Calu3 (cell line): ENCODE results near the gene TMIE. TPM values are rescaled to one million over a fixed set of nuclear protein-coding genes. Genes with fewer than 3 reads are reported as not detected.

ENCODE experiments used
- BruUV-seq: library from RNA; stranded (reverse); fragments of 400-500 nt; replicated peaks from 2 replicates; lab custom pipeline; 2021; lab: Mats Ljungman, UMichigan
- CTCF ChIA-PET: fragments of 300-600 bp; sonication (Branson Sonifier 250); formaldehyde crosslinking; loops from one replicate; lab custom pipeline; 2022; ENCODE audit warnings: antibody characterized with exemption; lab: Charles Lee
- DNase-seq: peaks from one replicate; pipeline ENCODE4 v3.0.0; 2022
- H3K27ac Mint-ChIP-seq: one replicate; pipeline ENCODE4 v1.8.0; 2022; ENCODE audit warnings: mixed read lengths; ENCODE audit not compliant: unreplicated experiment
- H3K27me3 Mint-ChIP-seq: one replicate; pipeline ENCODE4 v1.8.0; 2022; ENCODE audit warnings: mixed read lengths; ENCODE audit not compliant: unreplicated experiment
- H3K36me3 Mint-ChIP-seq: one replicate; pipeline ENCODE4 v1.8.0; 2022; ENCODE audit warnings: mild to moderate bottlenecking, moderate library complexity, mixed read lengths; ENCODE audit not compliant: insufficient read depth, unreplicated experiment
- H3K4me1 Mint-ChIP-seq: one replicate; pipeline ENCODE4 v1.8.0; 2022; ENCODE audit warnings: mild to moderate bottlenecking, low read depth, mixed read lengths; ENCODE audit not compliant: unreplicated experiment
- H3K4me3 Mint-ChIP-seq: one replicate; pipeline ENCODE4 v1.8.0; 2022; ENCODE audit warnings: mild to moderate bottlenecking, low read depth, moderate library complexity, mixed read lengths; ENCODE audit not compliant: unreplicated experiment
- H3K9me3 Mint-ChIP-seq: one replicate; pipeline ENCODE4 v1.8.0; 2022; ENCODE audit warnings: low read depth, mixed read lengths; ENCODE audit not compliant: unreplicated experiment
- CTCF ChIP-seq: fragments of 200-600 bp; IDR thresholded peaks from one replicate; pipeline ENCODE4 v1.8.0; 2022; ENCODE audit warnings: antibody characterized with exemption; ENCODE audit not compliant: unreplicated experiment
- intact Hi-C: fragments of 100-400 bp; cut with micrococcal nuclease; formaldehyde crosslinking; loops from one replicate; pipeline ENCODE4 v1.10.0; 2022; ENCODE audit not compliant: unreplicated experiment
- total RNA-seq: library from RNA; stranded (reverse); gene quantifications from 2 replicates; pipeline ENCODE4 v1.2.3, GENCODE V29; 2022

TMIE gene
- total RNA-seq, 1 experiment from 2014 or later, result 0.26 TPM

- CTCF ChIA-PET, result no interaction called here
- intact Hi-C loops, result no loop called here
- H3K27ac Mint-ChIP-seq, result no peak overlapping the region
- no peak for DNase-seq
- BruUV-seq, result no TSS peak
- no peaks in the 10 kb centered on the region for H3K4me1 Mint-ChIP-seq
- no peak for TF ChIP-seq CTCF
- no peaks in the 10 kb centered on the region for H3K9me3 Mint-ChIP-seq
- peaks cover 11% of the 10 kb centered on the region for H3K36me3 Mint-ChIP-seq
- no peak overlapping the region for H3K4me3 Mint-ChIP-seq
- H3K27me3 Mint-ChIP-seq, result peaks cover 9% of the 10 kb centered on the region
Measured at GRCh38 chr3:46670891-46671427, 30.2 kb upstream of the TMIE start.

DNA sequence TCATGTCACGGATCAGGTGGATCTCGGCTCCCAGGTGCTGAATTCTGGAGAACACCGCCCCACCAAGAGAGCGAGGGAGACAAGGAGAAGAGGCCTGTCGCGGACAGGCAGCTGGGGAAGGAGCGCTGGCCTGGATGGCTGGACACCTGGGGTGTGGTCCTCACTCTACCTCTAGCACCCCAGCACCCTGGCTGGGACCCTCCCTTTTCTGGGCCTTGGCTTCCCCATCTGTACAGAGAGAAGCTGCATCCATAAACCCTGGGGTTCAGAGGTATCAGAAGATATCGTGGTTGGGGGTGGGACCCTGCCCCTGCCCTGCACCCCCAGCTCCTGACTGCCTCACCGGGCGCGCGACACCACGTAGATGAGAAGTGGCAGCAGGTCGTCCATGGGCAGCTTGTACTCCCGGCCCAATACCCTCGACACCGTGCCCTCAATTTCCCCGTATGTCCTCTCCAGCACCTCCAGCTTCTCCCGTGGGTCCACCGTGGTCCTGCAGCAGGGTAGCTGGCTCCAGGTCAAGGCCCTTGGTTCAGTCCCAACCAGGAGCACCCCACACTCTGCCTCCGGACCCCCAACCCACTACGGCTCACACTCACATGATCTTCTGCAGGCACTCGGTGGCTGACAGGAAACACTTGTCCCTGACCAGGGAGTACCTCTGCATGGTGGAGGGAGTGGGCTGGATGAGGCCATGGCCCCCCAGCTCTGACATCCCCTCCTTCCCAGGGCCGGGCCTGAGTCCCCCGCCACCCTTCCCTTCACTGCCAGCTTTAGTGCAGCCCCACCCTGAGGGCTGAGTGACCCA is 29.4 kb upstream of the TMIE start:
- H3K36me3 Mint-ChIP-seq, result peaks cover 10% of the 10 kb centered on the region
- peaks cover under 1% of the 10 kb centered on the region for H3K27me3 Mint-ChIP-seq
- no TSS peak for BruUV-seq
- no peaks in the 10 kb centered on the region for H3K9me3 Mint-ChIP-seq
- TF ChIP-seq CTCF, result no peak
- H3K27ac Mint-ChIP-seq, result no peak overlapping the region
- H3K4me3 Mint-ChIP-seq, result no peak overlapping the region
- no peak for DNase-seq
- intact Hi-C loops, result no loop called here
- H3K4me1 Mint-ChIP-seq, result no peaks in the 10 kb centered on the region
- CTCF ChIA-PET, result no interaction called here

- H3K4me1 Mint-ChIP-seq, result no peaks in the 10 kb centered on the region
- H3K27me3 Mint-ChIP-seq, result no peaks in the 10 kb centered on the region
- intact Hi-C loops, result no loop called here
- H3K4me3 Mint-ChIP-seq, result no peak overlapping the region
- no peak for TF ChIP-seq CTCF
- DNase-seq, result no peak
- no TSS peak for BruUV-seq
- peaks cover 7% of the 10 kb centered on the region for H3K36me3 Mint-ChIP-seq
- no peak overlapping the region for H3K27ac Mint-ChIP-seq
- CTCF ChIA-PET, result no interaction called here
- H3K9me3 Mint-ChIP-seq, result no peaks in the 10 kb centered on the region
Measured at GRCh38 chr3:46672349-46672695, 28.9 kb upstream of the TMIE start.

GRCh38 chr3:46673151-46674030 is 27.8 kb upstream of the TMIE start:
- BruUV-seq, result no TSS peak
- no peak overlapping the region for H3K27ac Mint-ChIP-seq
- H3K36me3 Mint-ChIP-seq, result no peaks in the 10 kb centered on the region
- no peak overlapping the region for H3K4me3 Mint-ChIP-seq
- TF ChIP-seq CTCF, result no peak
- CTCF ChIA-PET, result interaction anchor here (0.6 kb wide), 1 partner anchor 49 kb away, joined by 4 read pairs; no protein-coding TSS in a partner anchor
- H3K4me1 Mint-ChIP-seq, result no peaks in the 10 kb centered on the region
- no peaks in the 10 kb centered on the region for H3K27me3 Mint-ChIP-seq
- DNase-seq, result no peak
- no peaks in the 10 kb centered on the region for H3K9me3 Mint-ChIP-seq
- intact Hi-C loops, result no loop called here
